PC-9 (cell line): Measurements from ENCODE around the gene NF1.

ENCODE experiments used
- CTCF ChIP-seq: fragments of 200-600 bp; sonication (generic); conservative IDR thresholded peaks from 2 replicates; pipeline ENCODE4 v1.6.1; 2017; ENCODE audit warnings: mixed run types, antibody characterized with exemption, mild to moderate bottlenecking, moderate library complexity
- EZH2 ChIP-seq: fragments of 200-600 bp; sonication (generic); IDR thresholded peaks from 2 replicates; pipeline ENCODE4 v1.8.0; 2017; ENCODE audit warnings: antibody characterized with exemption, low read depth

- TF ChIP-seq EZH2 (no peak), CTCF (no peak)
Measured at GRCh38 chr17:31074772-31075555, 19.8 kb upstream of the NF1 start.
